Colonic mucosa (tissue), 4 donors: ENCODE results near the gene COL27A1. TPM values are rescaled to one million over a fixed set of nuclear protein-coding genes. Genes with fewer than 3 reads are reported as not detected.

Experiments
- DNase-seq: peaks from one replicate; pipeline ENCODE4 v3.0.0-alpha.2; 2020
- H3K27ac ChIP-seq: fragments of 200-600 bp; one replicate; pipeline ENCODE4 v1.8.0; 2021
- H3K27me3 ChIP-seq: fragments of 200-600 bp; one replicate; pipeline ENCODE4 v1.8.0; 2021
- H3K36me3 ChIP-seq: fragments of 200-600 bp; one replicate; pipeline ENCODE4 v1.8.0; 2021
- H3K4me1 ChIP-seq: fragments of 200-600 bp; one replicate; pipeline ENCODE4 v1.8.0; 2021; ENCODE audit warnings: mild to moderate bottlenecking
- H3K4me3 ChIP-seq: fragments of 200-600 bp; one replicate; pipeline ENCODE4 v1.8.0; 2021
- H3K9ac ChIP-seq, 2 donors: one replicate each; pipeline ENCODE4 v1.7.0; 2013; ENCODE audit warnings: control low read depth in 2 of 2, low read depth in 2 of 2, low read length in 2 of 2
- H3K9me3 ChIP-seq: fragments of 200-600 bp; one replicate; pipeline ENCODE4 v1.8.0; 2021
- intact Hi-C: fragments of 100-400 bp; cut with DNase I; formaldehyde crosslinking; loops from one replicate; pipeline ENCODE4 v1.14.1; 2022
- total RNA-seq, 2 donors: library from RNA; stranded (reverse); fragmentation: NEBNext Ultra II Directional in 1 of 2; extraction: Animal tissue kit (Norgen Biotek cat#: 25700) in 1 of 2; gene quantifications; one replicate each; pipeline ENCODE4 v1.2.1, GENCODE V29; 2021
- TF ChIP-seq, protein P1 (sequence below): fragments of 200-600 bp; IDR thresholded peaks from one replicate; pipeline ENCODE4 v1.8.0; 2022; ENCODE audit warnings: antibody characterized with exemption, mild to moderate bottlenecking
- donor health status: healthy.
- donor health status: DM: no; HTN: no; CAD: no.
- donor health status: DM: no; HTN: no; CAD: no.

COL27A1 gene
- total RNA-seq, 2 donors from 2014 or later, result 2.9 to 4.2 TPM

DNA sequence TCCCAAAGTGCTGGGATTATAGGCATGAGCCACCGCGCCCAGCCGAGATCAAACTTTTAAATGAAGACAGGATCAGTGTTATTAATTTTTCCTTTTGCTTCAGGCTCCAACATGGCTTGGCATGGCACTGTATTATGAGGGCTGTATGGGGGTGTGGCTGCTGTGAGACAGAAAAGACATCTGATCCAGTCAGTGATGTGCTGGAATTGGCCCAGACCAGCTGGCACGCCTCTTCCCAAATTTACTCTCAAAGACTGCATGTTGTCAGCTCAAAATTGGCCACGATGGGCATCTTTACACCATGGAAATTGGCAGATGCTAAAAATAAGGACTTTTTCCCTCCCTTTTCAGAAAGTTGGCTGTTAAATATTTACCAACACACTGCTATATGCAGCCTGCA lies 12.1 kb upstream of the COL27A1 start:
- Histone ChIP-seq H3K9ac (no peak overlapping the region), H3K4me3 (no peak overlapping the region), H3K27ac (no peak overlapping the region), H3K36me3 (no peaks in the 10 kb centered on the region), H3K4me1 (no peaks in the 10 kb centered on the region), H3K9me3 (no peaks in the 10 kb centered on the region), H3K27me3 (no peaks in the 10 kb centered on the region)
- TF ChIP-seq, protein P1, sequence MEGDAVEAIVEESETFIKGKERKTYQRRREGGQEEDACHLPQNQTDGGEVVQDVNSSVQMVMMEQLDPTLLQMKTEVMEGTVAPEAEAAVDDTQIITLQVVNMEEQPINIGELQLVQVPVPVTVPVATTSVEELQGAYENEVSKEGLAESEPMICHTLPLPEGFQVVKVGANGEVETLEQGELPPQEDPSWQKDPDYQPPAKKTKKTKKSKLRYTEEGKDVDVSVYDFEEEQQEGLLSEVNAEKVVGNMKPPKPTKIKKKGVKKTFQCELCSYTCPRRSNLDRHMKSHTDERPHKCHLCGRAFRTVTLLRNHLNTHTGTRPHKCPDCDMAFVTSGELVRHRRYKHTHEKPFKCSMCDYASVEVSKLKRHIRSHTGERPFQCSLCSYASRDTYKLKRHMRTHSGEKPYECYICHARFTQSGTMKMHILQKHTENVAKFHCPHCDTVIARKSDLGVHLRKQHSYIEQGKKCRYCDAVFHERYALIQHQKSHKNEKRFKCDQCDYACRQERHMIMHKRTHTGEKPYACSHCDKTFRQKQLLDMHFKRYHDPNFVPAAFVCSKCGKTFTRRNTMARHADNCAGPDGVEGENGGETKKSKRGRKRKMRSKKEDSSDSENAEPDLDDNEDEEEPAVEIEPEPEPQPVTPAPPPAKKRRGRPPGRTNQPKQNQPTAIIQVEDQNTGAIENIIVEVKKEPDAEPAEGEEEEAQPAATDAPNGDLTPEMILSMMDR, result no peak
- intact Hi-C loops, result no loop called here
- DNase-seq, result no peak

DNA sequence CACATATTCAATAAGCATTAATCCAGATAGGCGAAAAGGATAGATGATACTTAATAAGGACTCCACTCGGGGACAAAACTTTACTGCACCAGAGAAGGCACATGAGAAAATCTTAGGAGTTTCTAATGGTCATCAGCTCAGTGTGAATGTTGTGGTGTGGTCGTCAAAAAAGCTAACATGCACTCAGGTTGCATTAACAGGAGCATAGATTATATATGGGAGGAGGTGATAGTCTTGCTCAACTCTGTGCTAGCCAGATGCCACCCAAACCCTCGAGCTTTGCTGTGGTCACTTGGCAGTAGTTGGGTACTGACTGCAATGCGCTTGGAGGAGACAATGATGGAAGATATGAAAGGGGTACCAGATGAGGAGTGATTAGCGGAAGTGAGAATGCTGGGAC lies 8.6 kb upstream of the COL27A1 start:
- Histone ChIP-seq H3K9me3 (no peaks in the 10 kb centered on the region), H3K4me1 (no peaks in the 10 kb centered on the region)
- TF ChIP-seq, protein P1, result no peak

DNA sequence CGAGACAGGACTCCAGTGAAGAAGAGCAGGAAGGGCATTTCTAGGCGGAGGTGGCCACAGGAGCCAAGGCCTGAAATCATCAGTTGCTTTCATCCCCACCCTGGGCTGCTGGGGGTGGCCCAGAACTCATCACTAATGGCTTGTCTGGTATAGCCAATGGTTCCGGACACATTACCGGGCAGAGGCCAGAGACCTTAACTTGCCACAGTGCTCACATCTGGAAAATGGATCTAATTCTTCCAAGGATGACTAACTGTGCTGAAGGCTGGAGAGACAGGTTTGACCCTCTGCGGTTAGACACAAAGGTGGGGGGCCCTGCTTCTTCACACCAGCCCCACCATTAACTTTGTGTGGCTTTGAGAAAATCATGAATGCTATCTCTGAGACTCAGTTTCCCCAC lies 6.2 kb upstream of the COL27A1 start:
- intact Hi-C loops, result no loop called here
- H3K27me3 ChIP-seq, result peaks cover 15% of the 10 kb centered on the region
- TF ChIP-seq, protein P1, result no peak

More for the DNA sequence above, 8.6 kb upstream of the COL27A1 start:
- H3K4me3 ChIP-seq, result no peak overlapping the region
- H3K36me3 ChIP-seq, result no peaks in the 10 kb centered on the region
- intact Hi-C loops, result no loop called here
- no peak for DNase-seq
- no peak overlapping the region for H3K27ac ChIP-seq
- no peaks in the 10 kb centered on the region for H3K27me3 ChIP-seq
- no peak overlapping the region for H3K9ac ChIP-seq

DNA sequence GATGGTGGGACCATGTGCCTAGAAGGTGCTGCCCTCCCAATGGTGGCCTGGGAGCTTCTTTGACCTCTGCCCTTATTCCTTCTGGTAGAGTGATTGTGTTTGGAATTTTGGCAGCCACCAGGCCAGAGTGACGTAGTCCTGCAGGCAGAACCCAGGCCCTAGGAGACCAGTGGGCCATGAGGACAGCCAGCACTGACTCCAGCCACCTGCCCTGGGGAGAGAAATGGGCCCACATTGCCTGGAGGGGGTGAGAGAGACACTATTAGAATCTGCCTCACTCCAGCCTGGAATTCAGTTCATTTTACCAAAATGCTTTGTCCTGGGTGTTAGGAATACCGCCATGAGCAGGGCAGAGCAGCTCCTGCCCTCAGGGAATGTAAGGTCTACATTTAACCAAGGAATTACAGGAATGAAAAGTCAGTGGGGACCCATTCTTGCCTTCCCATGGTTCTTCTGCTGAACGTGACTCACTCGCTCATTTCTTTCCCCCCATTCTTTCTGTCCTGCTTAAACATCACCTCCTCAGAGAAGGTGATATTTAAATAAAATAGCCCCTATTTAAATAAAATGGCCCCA lies 5.5 kb upstream of the COL27A1 start:
- no peaks in the 10 kb centered on the region for H3K4me1 ChIP-seq
- H3K4me3 ChIP-seq, result no peak overlapping the region
- no peak overlapping the region for H3K9ac ChIP-seq
- TF ChIP-seq, protein P1, result no peak
- no peak for DNase-seq
- no peak overlapping the region for H3K27ac ChIP-seq
- no peaks in the 10 kb centered on the region for H3K36me3 ChIP-seq
- no peaks in the 10 kb centered on the region for H3K9me3 ChIP-seq
- intact Hi-C loops, result no loop called here
- peaks cover 22% of the 10 kb centered on the region for H3K27me3 ChIP-seq

More for the DNA sequence above, 6.2 kb upstream of the COL27A1 start:
- no peak for DNase-seq
- H3K9me3 ChIP-seq, result no peaks in the 10 kb centered on the region
- no peak overlapping the region for H3K4me3 ChIP-seq
- H3K36me3 ChIP-seq, result no peaks in the 10 kb centered on the region
- H3K27ac ChIP-seq, result no peak overlapping the region
- no peak overlapping the region for H3K9ac ChIP-seq
- no peaks in the 10 kb centered on the region for H3K4me1 ChIP-seq

DNA sequence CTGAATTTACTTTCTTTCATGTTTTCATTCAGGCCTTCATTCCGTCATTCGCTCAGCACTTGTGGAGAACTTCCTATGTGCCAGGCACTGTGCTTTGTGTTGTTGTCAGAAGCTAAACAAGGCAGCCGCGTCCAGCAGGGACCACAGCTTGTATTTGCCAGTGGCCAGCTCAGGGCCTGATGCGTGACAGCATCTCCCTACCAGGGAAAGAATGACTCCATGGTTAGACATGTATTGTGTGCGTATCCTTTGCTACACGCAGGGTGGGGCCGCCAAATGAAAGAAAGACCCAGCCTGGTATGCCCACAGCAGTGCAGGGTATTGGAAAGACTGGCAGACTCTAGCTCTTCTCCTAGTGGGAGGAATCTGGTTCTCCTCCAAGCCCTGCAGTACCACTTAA lies 4.7 kb upstream of the COL27A1 start:
- DNase-seq, result no peak
- intact Hi-C loops, result no loop called here
- TF ChIP-seq, protein P1, result no peak
- no peaks in the 10 kb centered on the region for H3K36me3 ChIP-seq
- H3K27ac ChIP-seq, result no peak overlapping the region
- no peaks in the 10 kb centered on the region for H3K9me3 ChIP-seq
- H3K9ac ChIP-seq, result no peak overlapping the region
- peaks cover 25% of the 10 kb centered on the region for H3K27me3 ChIP-seq
- H3K4me3 ChIP-seq, result no peak overlapping the region
- H3K4me1 ChIP-seq, result no peaks in the 10 kb centered on the region
